ENCODE results near the gene C17orf50.

Gene C17orf50

GRCh38 chr17:35757243-35757642, 3.4 kb upstream of the C17orf50 start:
- DNase-seq, result no peak

GRCh38 chr17:35761601-35762000, 914 bp downstream of the C17orf50 start:
- no peak for DNase-seq

- DNase-seq, result no peak
Observed at GRCh38 chr17:35763767-35764122, 3.1 kb downstream of the C17orf50 start.

GRCh38 chr17:35764123-35764991, 3.7 kb downstream of the C17orf50 start:
- DNase-seq, result peak; percentile 79

DNA sequence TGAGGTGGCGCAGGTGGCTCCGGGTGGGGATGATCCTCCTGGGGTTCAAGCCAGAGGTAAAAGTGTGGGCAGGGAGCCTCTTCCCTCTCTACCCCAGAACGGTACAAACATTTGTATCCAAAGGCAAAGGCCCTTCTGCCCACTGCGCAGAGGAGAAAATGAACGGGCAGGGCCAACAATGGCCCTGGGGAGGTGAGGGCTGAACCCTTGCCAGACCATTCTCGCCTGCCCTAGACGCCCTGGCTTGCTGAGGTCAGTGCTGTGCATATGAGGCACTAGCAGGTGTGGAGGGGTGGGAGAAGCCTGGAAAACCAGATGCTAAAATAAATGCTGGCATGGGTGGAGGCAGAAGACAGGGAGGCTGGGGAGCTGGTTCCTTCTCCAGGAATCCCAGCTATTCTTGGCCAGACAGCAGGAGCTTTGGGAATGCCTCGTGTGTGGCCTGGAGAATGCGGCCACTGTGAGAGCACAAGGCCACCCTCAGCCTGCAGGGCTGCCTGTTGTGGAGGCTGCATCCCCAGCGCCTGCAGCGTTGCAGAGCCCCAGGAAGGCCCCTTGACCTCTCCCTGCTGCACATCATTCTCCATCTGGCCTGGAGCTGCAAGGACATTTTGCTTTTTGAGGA, 4.5 kb downstream of the C17orf50 start:
- DNase-seq, result no peak

GRCh38 chr17:35765756-35766488, 5.2 kb downstream of the C17orf50 start:
- DNase-seq, result no peak

GRCh38 chr17:35766489-35766877, 5.8 kb downstream of the C17orf50 start:
- DNase-seq, result no peak

DNA sequence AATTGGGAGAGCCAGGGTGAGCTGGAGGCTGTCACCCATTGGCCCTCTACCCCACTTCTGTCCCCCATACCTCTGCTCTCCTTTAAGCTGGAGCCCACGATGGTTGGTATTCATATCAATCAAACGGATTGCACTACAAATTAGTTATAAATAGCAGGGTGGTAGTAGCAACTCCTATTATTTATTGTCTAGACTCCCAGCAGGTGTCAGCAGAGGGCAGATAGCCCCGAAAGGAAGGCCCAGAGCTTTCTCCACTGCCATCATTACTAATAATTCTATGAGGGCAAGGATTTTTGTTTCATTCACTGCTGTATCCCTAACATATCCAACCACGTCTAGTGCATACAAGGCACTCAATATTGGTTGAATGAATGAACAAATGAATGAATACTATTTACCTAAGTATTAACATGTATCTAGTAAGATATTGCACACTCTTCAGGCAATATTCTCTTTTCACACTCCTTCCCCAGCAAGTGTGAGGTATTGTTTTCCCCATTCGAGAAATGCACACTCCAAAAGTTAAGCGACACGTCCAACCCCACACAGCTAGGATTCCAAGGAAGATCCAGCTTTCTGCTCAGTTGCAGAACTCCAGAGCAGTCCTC, 6.3 kb downstream of the C17orf50 start:
- DNase-seq, result no peak

DNA sequence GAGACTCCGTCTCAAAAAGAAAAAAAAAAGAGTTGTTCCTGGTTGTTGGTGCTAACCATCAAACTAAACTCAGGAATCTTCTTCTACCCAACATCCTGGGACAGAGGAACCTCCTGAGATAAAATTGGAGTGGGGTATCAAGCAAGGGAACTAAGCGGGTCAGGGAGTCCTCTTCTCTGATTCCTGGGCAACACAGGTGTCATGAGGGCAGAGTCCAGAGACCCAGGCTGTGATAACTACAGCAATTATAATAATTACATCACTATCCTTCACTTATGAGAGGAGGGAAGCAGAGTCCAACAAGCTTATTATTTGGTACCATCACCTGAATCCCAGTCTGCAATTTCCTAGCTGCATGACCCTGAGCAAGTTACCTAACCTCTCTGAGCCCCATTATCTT, 8.1 kb downstream of the C17orf50 start:
- DNase-seq, result no peak

GRCh38 chr17:35769895-35770486, 9.3 kb downstream of the C17orf50 start:
- no peak for DNase-seq

DNA sequence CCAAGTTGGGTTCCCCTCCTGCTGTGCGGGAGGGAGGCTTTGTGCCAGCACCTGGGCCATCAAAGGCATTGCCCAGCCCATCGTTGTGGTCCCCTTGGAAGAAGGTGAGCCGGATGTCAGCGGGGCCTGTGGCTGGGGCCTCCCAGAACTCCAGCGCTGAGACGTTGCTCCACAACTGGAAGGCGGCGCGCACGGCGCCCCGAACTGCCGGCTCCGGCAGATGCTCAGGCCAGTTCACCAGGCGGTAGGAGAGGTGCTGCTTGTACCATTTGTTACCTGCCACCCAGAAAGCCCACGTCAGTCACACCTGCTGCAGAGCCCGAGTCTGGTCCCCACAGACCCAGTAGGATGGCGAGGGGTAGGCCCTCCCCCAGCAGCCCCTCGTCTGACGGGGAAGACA, 12.4 kb downstream of the C17orf50 start:
- DNase-seq, result no peak

- no peak for DNase-seq
Observed at GRCh38 chr17:35773679-35774425, 13.2 kb downstream of the C17orf50 start.

DNA sequence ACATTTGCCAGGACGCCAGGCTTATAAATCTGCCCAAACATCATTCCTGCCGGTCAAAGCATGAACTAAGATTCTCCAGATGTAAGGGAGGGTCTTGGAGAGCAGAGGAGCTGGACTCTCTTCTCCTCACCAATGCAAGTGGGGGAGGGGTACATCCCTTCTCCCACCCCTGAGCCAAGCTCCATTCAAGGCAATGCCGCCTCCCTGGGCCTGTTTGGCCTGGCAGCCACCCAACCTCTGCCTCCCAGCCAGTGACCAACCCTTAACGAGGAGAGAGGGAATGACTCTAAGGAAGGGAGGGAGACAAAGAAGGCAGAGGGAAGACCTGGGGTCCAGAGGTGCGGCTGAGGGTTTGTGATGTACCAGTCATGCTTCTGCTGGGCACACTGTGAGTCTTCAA, 13.8 kb downstream of the C17orf50 start:
- no peak for DNase-seq

GRCh38 chr17:35775039-35775438, 14.4 kb downstream of the C17orf50 start:
- no peak for DNase-seq

DNA sequence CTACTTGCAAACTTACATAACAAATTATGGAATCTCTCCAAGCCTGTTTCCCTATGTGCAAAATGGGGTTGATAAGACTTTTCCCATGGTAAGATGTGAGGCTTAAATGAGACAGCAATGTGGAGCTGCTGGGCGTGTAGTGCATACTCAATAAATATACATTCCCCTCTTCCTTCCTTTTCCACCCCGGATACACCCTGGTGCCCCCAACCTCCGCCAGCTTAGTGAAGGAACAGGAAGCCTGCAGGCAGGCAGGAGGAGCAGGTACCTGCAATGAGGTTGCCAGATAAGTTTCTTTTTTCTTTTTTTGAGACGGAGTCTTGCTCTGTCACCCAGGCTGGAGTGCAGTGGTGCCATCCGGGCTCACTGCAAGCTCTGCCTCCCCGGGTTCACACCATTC, 14.9 kb downstream of the C17orf50 start:
- DNase-seq, result no peak

DNA sequence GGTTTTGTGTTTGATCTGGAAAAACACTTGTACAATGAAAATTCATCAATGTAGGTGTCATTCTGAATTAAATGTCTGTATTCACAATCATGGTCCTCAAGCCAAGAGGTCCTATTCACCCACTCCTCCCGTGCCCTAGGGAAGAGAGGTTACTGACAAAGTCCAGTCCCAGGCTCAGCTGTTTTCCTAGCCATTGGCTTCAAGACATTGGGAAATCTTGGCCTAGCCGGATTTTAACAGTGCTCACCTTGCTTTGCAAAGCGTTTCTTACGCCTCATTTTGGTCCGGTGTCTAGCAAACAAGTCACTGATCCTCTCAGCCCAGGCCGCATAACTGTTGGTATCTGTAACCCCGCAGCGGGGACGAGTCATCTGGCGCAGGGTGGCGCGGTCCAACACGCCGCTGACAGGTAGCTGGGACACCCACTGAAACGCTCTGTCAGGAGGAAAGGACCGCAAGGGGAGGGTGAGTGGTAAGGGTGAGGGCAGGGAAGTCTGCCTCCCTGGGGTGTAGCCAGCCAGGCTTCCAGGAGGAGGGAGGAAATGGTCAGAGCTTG, 18.0 kb downstream of the C17orf50 start:
- DNase-seq, result no peak

GRCh38 chr17:35780950-35781349, 20.3 kb downstream of the C17orf50 start:
- no peak for DNase-seq

- DNase-seq, result no peak
Observed at GRCh38 chr17:35784895-35785294, 24.2 kb downstream of the C17orf50 start.

GRCh38 chr17:35786941-35787432, 26.3 kb downstream of the C17orf50 start:
- no peak for DNase-seq

GRCh38 chr17:35788477-35789368, 28.0 kb downstream of the C17orf50 start:
- DNase-seq, result no peak

DNA sequence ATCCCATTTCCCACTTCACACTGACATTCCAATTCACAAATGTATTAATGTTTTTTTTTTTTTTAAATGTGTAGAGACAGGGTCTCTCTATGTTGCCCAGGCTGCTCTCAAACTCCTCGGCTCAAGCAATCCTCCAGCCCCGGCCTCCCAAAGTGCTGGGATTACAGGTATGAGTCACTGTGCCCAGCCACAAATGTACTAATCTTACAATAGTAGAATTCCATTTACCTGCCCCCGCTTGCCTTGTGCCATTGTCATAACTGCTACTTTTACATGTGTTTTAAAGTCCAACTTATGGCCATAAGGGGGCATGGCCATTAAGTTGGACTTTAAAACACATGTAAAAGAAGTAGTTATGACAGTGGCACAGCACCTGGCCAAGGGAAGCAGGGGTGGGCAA, 30.2 kb downstream of the C17orf50 start:
- no peak for DNase-seq
